K562 (cell line): Measurements from ENCODE around the gene WWP2. TPM values are rescaled to one million over a fixed set of nuclear protein-coding genes. Genes with fewer than 3 reads are reported as not detected.

ENCODE experiments used
- ARID1B ChIP-seq: fragments of 450-650 bp; IDR thresholded peaks from 2 replicates; pipeline ENCODE4 v1.6.1; 2016; ENCODE audit warnings: antibody characterized with exemption, mild to moderate bottlenecking, inconsistent platforms
- ARID3A ChIP-seq: IDR thresholded peaks from 2 replicates; pipeline ENCODE4 v1.6.1; 2012; ENCODE audit warnings: low read depth, low read length, improper control_type of control experiment, borderline replicate concordance
- DDX20 ChIP-seq: fragments of 450-650 bp; IDR thresholded peaks from 2 replicates; pipeline ENCODE4 v1.6.1; 2016; ENCODE audit warnings: missing genetic modification characterization, low read depth, mild to moderate bottlenecking, missing compliant biosample characterization, moderate library complexity
- DMBX1 ChIP-seq: fragments of 250-450 bp; sonication (Bioruptor Pico); IDR thresholded peaks from 2 replicates; pipeline ENCODE4 v1.8.0; 2022; ENCODE audit warnings: inconsistent platforms, mild to moderate bottlenecking, moderate library complexity, borderline replicate concordance
- FOSL1 ChIP-seq: fragments of 200-800 bp; sonication (Bioruptor generic); conservative IDR thresholded peaks from 2 replicates; pipeline ENCODE4 v1.6.1; 2016; ENCODE audit warnings: missing genetic modification characterization, missing compliant biosample characterization
- FOXK2 ChIP-seq, 2 experiments: fragments of 450-650 bp; IDR thresholded peaks in 1 of 2; conservative IDR thresholded peaks in 1 of 2; 2 replicates each; pipeline ENCODE4 v1.6.1; 2016; ENCODE audit warnings: low read depth in 2 of 2, mild to moderate bottlenecking in 1 of 2
- HMGN3 ChIP-seq: IDR thresholded peaks from 2 replicates; pipeline ENCODE4 v1.6.1; 2011; ENCODE audit warnings: borderline replicate concordance, low read depth, mild to moderate bottlenecking, mixed read lengths, low read length; ENCODE audit not compliant: insufficient read length; ENCODE audit errors: extremely low read depth
- KDM1A ChIP-seq, 2 experiments: fragments of 450-650 bp; IDR thresholded peaks; 2 replicates each; pipeline ENCODE4 v1.6.1; 2016; ENCODE audit warnings: mild to moderate bottlenecking in 2 of 2
- KDM2B ChIP-seq: fragments of 250-450 bp; sonication (Bioruptor Pico); IDR thresholded peaks from 2 replicates; pipeline ENCODE4 v1.8.0; 2021; ENCODE audit warnings: mild to moderate bottlenecking, moderate library complexity
- MLX ChIP-seq, 2 experiments: fragments of 450-650 bp in 1 of 2; sonication (generic) in 1 of 2; formaldehyde crosslinking; conservative IDR thresholded peaks; 2 replicates each; pipeline versions ENCODE4 v1.4.0 to v1.8.1; 2020 to 2022; ENCODE audit warnings: mild to moderate bottlenecking in 1 of 2, missing genetic modification reagents in 1 of 2
- PHF20 ChIP-seq: fragments of 450-650 bp; IDR thresholded peaks from 2 replicates; pipeline ENCODE4 v1.6.1; 2018; ENCODE audit not compliant: partially characterized antibody
- PTTG1 ChIP-seq: fragments of 450-650 bp; IDR thresholded peaks from 2 replicates; pipeline ENCODE4 v1.6.1; 2016; ENCODE audit warnings: low read depth, mild to moderate bottlenecking, missing genetic modification characterization, missing compliant biosample characterization
- SMAD2 ChIP-seq: fragments of 150-350 bp; IDR thresholded peaks from 2 replicates; pipeline ENCODE4 v1.6.1; 2014; ENCODE audit warnings: low read depth, mild to moderate bottlenecking, low read length
- SMARCA4 ChIP-seq: fragments of 450-650 bp; IDR thresholded peaks from 2 replicates; pipeline ENCODE4 v1.6.1; 2016
- TAF7 ChIP-seq: fragments of 450-650 bp; IDR thresholded peaks from 2 replicates; pipeline ENCODE4 v1.6.1; 2016; ENCODE audit warnings: missing genetic modification characterization, missing compliant biosample characterization
- TEAD4 ChIP-seq, 2 experiments: sonication (generic) in 1 of 2; formaldehyde crosslinking in 1 of 2; IDR thresholded peaks; 2 replicates each; pipeline versions ENCODE4 v1.6.1 to v1.8.0; 2012 to 2022; ENCODE audit warnings: borderline replicate concordance in 1 of 2, inconsistent platforms in 1 of 2, low read length in 1 of 2, mild to moderate bottlenecking in 1 of 2, missing genetic modification reagents in 1 of 2
- TRIM24 ChIP-seq, 2 experiments: fragments of 450-650 bp; IDR thresholded peaks; 2 replicates each; pipeline ENCODE4 v1.6.1; 2016
- U2AF2 ChIP-seq: fragments of 200-400 bp; formaldehyde crosslinking; optimal IDR thresholded peaks from 2 replicates; pipeline ENCODE3; 2017; ENCODE audit warnings: low read depth, mild to moderate bottlenecking, low read length
- XRCC3 ChIP-seq: fragments of 450-650 bp; IDR thresholded peaks from 2 replicates; pipeline ENCODE4 v1.6.1; 2017; ENCODE audit warnings: mild to moderate bottlenecking, moderate library complexity
- ZNF263 ChIP-seq: sonication (generic); formaldehyde crosslinking; IDR thresholded peaks from 2 replicates; pipeline ENCODE4 v1.8.0; 2022; ENCODE audit warnings: mild to moderate bottlenecking, missing genetic modification reagents, borderline replicate concordance
- ZNF586 ChIP-seq: fragments of 450-650 bp; formaldehyde crosslinking; conservative IDR thresholded peaks from 2 replicates; pipeline ENCODE4 v1.4.0; 2020; ENCODE audit warnings: mild to moderate bottlenecking, moderate library complexity
- polyA plus RNA-seq, 8 experiments: library from polyadenylated mRNA; depleted of rRNA in 4 of 8; stranded (reverse) in 5 of 8; unstranded in 3 of 8; fragments of >200 nt; fragmentation: Nextera tagmentation in 2 of 8; fragmentation: Illumina TruSeq in 1 of 8; extraction: Ambion mirVana in 2 of 8; extraction: Trizol in 1 of 8; gene quantifications; 2 replicates each; pipeline versions ENCODE4 v1.2.1 to v1.2.3, GENCODE V29; 2011 to 2014; ENCODE audit warnings: inconsistent platforms in 1 of 8, missing spikeins in 1 of 8
- total RNA-seq, 7 experiments: library from RNA; depleted of rRNA in 6 of 7; stranded (reverse); fragments of >200 nt in 6 of 7; fragmentation: Illumina TruSeq in 2 of 7; extraction: Trizol in 2 of 7; gene quantifications; 2 replicates each; pipeline versions ENCODE4 v1.2.1 to v1.2.3, GENCODE V29; 2011 to 2021; ENCODE audit warnings: low replicate concordance in 1 of 7
- TF ChIP-seq, protein P1 (sequence below): sonication (generic); formaldehyde crosslinking; IDR thresholded peaks from 2 replicates; pipeline ENCODE4 v1.8.1; 2022; ENCODE audit warnings: missing genetic modification reagents
- TF ChIP-seq, protein P2 (sequence below): fragments of 250-450 bp; sonication (Bioruptor Pico); IDR thresholded peaks from 2 replicates; pipeline ENCODE4 v1.4.0; 2020; ENCODE audit warnings: borderline replicate concordance

Gene WWP2
- total and polyA plus RNA-seq, 9 of the 15 experiments (the other 6 are each of a cell fraction or from before 2014, with no cell fraction given) = 1.9 to 34.4 (median 14.6) TPM

GRCh38 chr16:69726313-69727060, 35.6 kb upstream of the WWP2 start, which contains the start of gene NQO1 (continued):
- TF ChIP-seq TAF7 (tag) (no peak), ZNF263 (CRISPR knock-in tag) (no peak), TRIM24 (IDR thresholded peaks at IDR 0.05) (peak in 1 of 2 experiments; percentile 51; a peak in 1 of 4 replicates), FOSL1 (tag) (peak; percentile 24; the same call in 1 of the 2 replicates), PHF20 (no peak), FOXK2 (conservative IDR thresholded peaks at IDR 0.05 in 1 of 2, IDR thresholded peaks at IDR 0.05 in 1 of 2; ENCODE audit: low read depth in 2 of 2) (no peak; a peak in 1 of 4 replicates), TEAD4 (IDR thresholded peaks at IDR 0.05; ENCODE audit: low read length) (peak; percentile 22; the same call in 1 of the 2 replicates), TEAD4 (CRISPR knock-in tag; IDR thresholded peaks at IDR 0.05; ENCODE audit: borderline replicate concordance) (no peak), XRCC3 (no peak), ARID1B (peak; percentile 80), PTTG1 (tag) (no peak), ZNF586 (CRISPR knock-in tag) (no peak), HMGN3 (no peak), SMARCA4 (peak; percentile 86), KDM1A (IDR thresholded peaks at IDR 0.05) (peak; percentile 65 to 69), DDX20 (tag) (no peak), DMBX1 (CRISPR knock-in tag) (no peak), MLX (CRISPR knock-in tag; conservative IDR thresholded peaks at IDR 0.05) (no peak), KDM2B (CRISPR knock-in tag) (no peak), U2AF2 (no peak), SMAD2 (no peak), ARID3A (no peak)
- TF ChIP-seq, protein P1, sequence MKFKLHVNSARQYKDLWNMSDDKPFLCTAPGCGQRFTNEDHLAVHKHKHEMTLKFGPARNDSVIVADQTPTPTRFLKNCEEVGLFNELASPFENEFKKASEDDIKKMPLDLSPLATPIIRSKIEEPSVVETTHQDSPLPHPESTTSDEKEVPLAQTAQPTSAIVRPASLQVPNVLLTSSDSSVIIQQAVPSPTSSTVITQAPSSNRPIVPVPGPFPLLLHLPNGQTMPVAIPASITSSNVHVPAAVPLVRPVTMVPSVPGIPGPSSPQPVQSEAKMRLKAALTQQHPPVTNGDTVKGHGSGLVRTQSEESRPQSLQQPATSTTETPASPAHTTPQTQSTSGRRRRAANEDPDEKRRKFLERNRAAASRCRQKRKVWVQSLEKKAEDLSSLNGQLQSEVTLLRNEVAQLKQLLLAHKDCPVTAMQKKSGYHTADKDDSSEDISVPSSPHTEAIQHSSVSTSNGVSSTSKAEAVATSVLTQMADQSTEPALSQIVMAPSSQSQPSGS (CRISPR knock-in tag) = no peak
- TF ChIP-seq, protein P2, sequence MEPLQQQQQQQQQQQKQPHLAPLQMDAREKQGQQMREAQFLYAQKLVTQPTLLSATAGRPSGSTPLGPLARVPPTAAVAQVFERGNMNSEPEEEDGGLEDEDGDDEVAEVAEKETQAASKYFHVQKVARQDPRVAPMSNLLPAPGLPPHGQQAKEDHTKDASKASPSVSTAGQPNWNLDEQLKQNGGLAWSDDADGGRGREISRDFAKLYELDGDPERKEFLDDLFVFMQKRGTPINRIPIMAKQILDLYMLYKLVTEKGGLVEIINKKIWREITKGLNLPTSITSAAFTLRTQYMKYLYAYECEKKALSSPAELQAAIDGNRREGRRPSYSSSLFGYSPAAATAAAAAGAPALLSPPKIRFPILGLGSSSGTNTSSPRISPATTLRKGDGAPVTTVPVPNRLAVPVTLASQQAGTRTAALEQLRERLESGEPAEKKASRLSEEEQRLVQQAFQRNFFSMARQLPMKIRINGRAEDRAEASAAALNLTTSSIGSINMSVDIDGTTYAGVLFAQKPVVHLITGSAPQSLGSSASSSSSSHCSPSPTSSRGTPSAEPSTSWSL (CRISPR knock-in tag) = no peak
